GM04504 (cell line): Measurements from ENCODE around the gene PSG1.

Experiments used
- DNase-seq: peaks from one replicate; pipeline ENCODE4 v3.0.0-alpha.2; 2012; ENCODE audit warnings: low read depth

The PSG1 gene

GRCh38 chr19:42819960-42820650, 59.4 kb downstream of the PSG1 start:
- DNase-seq: peak; percentile 79

GRCh38 chr19:42816894-42817293, 62.6 kb downstream of the PSG1 start:
- no peak for DNase-seq
